CD4-positive, alpha-beta T cell treated with Interleukin-6 at 100 ng/mL for 8 hours (primary cell): Measurements from ENCODE around the gene ARL5B.
"Not testable (repeated sequence)": the region's sequence is repeated elsewhere in the genome, so short reads cannot be mapped to it uniquely, and the experiment has no call there.

Experiments
- DNase-seq: peaks from one replicate; pipeline ENCODE4 v3.0.0-alpha.2; 2020; ENCODE audit warnings: mixed read lengths, low spot score

Gene ARL5B, protein sequence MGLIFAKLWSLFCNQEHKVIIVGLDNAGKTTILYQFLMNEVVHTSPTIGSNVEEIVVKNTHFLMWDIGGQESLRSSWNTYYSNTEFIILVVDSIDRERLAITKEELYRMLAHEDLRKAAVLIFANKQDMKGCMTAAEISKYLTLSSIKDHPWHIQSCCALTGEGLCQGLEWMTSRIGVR

DNA sequence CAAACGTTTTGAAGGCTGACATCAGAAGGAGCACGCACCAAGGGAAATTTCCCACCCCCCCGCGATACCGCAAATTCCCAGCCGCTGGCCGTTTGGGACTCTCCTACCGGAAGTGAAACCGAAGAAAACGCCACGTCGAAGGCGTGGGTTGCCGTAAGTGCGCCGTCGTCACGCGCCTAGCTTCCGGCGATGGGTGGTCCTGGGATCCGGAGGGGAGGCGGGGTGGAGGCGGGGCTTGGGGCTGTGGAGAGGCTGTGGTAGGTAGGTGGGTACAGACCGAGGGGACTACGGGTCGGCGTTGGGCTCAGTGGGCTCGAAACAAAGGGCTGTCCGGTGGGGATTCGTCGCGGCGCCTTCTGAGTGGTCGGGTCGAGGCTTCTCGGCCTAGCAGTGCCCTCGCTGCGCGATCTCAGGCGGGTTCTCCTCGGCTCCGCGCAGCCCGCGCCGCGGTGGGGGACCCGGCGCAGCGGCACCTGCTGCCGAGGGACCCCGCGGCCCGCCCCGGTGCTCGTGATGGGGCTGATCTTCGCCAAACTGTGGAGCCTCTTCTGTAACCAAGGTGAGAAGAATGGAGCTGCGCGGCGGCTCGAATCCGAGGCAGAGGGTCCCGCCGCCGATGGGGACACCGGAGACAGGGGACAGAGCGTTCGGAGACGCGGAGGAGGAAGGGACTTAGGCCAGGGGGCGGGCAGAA lies at the start of gene ARL5B:
Gene ARL5B, plus strand, starts transcription at position 307 of the 694 bp plus-strand sequence. Its CDS starts 207 bp downstream, at position 514.
- peak; percentile 94 for DNase-seq

DNA sequence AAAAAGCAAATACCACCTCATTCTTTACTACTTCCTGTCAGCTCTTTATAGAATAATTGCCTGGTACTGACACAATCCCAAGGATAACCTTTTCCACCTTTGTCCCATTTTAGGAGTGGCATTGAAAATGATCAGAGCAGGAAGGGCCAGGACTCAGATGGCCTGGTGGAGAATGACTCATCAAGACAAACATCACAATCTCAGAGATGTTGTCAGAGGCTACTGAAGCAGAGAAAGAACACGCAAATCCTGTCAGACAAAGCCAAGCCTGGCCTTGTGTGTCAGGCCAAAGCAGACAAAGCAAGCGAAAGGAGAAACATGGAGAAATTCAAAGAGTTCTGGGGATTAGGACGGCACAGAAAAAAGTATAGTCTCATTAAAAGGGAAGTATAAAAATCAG lies 48.7 kb upstream of the ARL5B start:
- DNase-seq: no peak

DNA sequence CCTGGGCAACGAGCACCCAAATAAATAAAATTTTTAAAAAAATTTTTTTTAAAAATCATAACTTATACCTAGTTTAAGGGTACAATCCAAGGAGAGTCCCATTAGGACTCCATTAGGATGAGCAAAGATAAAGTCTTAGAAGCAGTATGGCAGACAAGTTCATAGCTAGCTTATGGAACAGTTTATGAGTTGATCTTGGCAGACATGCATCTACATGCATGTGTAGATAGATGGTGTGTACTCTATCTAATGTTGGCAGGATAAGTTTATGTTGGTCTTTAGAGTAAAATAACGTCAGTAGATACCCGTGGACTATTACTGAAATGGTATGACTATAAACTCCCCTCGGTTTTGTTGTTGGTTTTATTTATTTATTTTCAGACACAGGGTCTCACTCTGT lies 48.1 kb upstream of the ARL5B start:
- DNase-seq: no peak

DNA sequence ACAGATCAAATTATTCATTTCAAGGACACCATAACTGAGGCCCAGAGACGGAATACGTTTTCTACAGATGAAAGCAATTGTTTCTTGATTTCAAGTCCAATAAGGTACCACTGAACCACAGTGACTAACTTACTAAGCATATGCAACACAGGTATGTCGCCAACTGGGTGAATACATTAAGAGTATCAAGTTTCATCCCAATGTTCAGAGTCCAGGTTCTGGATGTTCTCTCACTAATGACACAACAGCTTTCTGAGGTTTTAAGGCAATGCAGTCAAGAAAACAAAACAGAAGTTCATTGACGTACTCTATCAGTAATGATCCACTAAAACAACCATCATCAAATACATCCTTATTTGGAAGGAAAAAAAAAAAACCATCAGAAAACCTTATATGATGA lies 43.6 kb upstream of the ARL5B start:
- DNase-seq: no peak

DNA sequence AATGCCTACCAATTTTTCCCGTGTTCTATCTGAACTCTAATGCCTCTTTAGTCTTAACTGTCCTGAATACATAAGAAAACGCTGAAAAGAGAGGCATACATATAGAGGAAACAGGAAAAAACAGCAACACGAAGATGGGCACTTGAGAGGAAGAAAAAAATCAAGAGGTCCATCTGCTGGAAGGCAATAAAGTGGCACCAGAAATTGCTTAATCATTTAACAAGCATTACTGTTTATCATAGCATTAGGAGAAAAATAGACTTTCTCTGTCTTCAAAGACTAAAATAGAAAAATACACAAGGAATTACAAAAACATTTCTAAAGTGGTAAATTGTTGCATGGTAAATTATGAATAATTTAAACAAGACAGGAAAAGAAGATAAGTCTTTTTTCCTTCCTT lies 42.9 kb upstream of the ARL5B start:
- DNase-seq: no peak

DNA sequence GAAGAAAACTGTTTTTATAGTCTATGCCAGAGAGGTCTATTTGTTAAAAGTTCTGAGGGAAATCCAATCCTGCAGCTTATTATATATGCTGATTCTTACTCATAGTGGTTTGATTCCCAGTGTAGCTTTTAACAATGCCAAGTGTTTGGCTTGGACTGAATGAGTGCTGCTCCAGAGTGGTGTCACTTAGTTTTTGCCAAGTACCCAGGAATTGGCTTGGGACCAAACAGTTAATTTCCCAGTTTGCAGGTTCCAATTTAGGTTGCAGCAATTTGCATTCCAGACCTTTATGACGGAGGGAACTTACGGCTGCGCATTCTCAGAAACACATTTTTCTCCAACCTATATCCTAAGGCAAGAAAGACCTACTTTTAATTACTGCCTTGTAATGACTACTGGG lies 40.2 kb upstream of the ARL5B start:
- DNase-seq: no peak

DNA sequence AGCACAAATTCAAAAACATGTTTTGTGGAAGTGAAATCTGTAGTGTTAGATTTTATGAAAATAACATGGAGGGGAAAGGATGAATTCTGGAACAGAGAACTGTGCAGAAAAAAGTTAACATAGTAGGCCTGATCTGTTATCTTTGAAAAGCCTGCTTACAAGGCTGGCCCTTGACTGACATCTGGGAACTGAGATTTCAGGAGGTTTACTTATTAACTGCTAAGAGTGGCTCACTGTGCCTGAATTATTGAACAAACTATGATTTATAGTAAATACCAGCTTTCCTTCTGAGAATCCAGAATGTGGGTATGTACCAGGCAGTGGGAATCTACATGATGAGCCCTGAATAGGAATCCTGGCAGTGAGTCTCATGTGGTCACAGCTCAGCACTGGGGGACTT lies 38.4 kb upstream of the ARL5B start:
- DNase-seq: no peak

DNA sequence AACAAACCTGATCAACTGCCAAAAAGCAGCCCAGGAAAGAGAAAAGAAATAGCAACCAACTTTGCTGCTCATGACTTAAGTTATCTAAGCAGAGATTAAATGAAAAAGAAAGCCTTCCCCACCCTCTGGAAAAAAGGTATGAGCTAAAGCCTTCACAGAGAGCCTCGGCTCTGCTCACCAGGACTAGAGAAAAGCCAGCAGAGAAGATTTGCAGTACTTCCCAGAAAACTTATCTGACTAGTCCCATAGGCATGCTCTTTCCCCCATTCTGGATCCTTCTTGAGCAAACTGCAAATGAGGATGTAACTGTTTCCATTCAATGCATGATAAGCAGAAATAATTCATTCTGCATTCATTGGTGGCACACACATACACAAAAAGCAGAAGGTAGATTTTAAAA lies 35.6 kb upstream of the ARL5B start:
- DNase-seq: not testable (repeated sequence)

DNA sequence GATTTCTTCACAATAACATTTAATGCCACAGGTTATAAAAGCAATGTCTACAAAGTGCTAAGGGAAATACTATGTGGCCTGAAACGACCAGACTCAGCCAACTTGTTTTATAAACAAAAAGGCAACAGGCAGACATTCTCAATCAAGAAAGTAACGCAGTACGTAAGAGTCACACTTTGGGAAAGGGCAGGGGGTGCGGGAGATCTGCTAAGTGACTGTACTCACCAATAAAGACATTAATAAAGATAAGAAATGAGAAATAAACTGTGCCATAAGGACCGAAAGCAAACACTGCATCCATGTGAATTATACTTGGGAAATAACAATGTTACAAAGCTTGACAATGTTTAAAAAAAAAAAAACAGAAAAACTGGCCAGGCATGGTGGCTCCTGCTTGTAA lies 33.3 kb upstream of the ARL5B start:
- no peak for DNase-seq

DNA sequence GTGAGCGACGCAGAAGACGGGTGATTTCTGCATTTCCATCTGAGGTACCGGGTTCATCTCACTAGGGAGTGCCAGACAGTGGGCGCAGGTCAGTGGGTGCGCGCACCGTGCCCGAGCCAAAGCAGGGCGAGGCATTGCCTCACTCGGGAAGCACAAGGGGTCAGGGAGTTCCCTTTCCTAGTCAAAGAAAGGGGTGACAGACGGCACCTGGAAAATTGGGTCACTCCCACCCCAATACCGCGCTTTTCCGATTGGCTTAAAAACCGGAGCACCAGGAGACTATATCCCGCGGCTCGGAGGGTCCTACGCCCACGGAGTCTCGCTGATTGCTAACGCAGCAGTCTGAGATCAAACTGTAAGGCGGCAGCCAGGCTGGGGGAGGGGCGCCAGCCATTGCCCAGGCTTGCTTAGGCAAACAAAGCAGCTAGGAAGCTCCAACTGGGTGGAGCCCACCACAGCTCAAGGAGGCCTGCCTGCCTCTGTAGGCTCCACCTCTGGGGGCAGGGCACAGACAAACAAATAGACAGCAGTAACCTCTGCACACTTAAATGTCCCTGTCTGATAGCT lies 31.7 kb upstream of the ARL5B start:
- DNase-seq: peak; percentile 55

DNA sequence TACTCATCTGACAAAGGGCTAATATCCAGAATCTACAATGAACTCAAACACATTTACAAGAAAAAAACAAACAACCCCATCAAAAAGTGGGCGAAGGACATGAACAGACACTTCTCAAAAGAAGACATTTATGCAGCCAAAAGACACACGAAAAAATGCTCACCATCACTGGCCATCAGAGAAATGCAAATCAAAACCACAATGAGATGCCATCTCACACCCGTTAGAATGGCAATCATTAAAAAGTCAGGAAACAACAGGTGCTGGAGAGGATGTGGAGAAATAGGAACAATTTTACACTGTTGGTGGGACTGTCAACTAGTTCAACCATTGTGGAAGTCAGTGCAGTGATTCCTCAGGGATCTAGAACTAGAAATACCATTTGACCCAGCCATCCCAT lies 26.7 kb upstream of the ARL5B start:
- not testable (repeated sequence) for DNase-seq

DNA sequence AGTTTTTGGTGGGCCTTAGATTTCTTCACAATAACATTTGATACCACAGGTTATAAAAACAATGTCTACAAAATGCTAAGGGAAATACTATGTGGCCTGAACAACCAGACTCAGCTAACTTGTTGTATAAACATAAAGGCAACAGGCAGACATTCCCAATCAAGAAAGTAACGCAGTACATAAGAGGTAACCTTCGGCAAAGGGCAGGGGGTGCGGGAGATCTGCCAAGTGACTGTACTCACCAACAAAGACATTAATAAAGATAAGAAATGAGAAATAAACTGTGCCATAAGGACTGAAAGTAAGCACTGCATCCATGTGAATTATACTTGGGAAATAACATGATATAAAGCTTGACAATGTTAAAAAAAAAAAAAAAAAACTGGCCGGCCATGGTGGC lies 23.2 kb upstream of the ARL5B start:
- DNase-seq: no peak

DNA sequence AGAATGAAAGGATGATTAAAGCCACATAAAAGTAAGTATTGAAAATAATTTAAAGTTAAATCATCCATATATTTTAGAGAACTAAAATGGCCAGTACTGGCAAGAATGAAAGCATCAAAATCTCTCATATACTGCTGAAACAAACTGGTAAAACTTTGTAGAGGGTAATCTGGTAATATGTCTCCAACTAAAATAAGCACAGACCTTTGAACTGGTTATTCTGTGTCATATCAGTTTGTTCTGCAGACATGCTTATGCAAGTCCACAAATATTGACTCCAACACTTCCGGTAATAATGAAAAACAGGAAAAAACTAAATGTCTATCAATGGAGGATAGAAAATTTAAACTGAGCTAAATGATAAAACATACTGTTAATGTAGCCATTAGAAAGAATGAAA lies 21.8 kb upstream of the ARL5B start:
- not testable (repeated sequence) for DNase-seq

DNA sequence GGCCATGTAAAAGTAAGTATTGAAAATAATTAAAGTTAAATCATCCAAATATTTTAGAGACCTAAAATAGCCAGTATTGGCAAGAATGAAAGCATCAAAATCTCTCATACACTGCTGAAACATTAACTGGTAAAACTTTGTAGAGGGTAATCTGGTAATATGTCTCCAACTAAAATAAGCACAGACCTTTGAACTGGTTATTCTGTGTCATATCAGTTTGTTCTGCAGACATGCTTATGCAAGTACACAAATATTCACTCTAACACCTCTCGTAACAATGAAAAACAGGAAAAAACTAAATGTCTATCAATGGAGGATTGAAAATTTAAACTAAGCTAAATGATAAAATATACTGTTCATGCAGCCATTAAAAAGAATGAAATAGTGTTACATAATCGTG lies 19.5 kb upstream of the ARL5B start:
- not testable (repeated sequence) for DNase-seq

DNA sequence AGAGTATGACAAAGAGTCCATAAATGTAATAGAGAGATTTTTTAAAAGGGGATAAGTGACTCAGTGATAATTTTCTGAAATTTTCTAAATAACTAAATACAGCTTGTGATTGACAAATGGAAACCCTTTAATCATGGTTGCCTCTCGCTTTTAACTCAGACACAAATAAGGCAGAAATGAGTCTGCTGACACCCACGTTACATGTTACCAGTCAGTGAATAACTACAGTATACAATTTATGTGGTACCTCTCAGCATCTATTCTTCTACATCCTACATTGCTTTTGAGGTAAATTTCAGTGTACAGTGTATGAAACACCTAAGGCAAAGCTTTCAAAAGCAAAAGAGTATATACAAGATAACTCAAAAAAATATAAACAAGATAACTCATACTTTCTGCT lies 12.1 kb upstream of the ARL5B start:
- no peak for DNase-seq

DNA sequence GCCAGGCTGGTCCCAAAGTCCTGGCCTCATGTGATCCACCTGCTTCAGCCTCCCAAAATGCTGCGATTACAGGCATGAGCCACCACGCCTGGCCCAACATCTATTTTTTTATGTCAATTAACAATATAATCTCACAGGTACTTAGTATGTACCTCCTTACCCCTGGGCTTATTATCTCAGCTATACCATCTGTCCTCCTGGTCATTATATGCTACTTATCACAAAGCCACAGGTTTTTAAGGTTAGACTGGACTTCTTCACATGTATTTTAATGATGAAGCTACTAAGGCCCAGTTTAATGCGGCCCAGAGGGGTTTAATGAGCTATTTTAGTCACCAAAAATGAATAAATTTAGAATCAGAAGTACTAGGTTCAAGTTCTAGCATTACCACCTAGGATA lies 11.3 kb upstream of the ARL5B start:
- DNase-seq: no peak

DNA sequence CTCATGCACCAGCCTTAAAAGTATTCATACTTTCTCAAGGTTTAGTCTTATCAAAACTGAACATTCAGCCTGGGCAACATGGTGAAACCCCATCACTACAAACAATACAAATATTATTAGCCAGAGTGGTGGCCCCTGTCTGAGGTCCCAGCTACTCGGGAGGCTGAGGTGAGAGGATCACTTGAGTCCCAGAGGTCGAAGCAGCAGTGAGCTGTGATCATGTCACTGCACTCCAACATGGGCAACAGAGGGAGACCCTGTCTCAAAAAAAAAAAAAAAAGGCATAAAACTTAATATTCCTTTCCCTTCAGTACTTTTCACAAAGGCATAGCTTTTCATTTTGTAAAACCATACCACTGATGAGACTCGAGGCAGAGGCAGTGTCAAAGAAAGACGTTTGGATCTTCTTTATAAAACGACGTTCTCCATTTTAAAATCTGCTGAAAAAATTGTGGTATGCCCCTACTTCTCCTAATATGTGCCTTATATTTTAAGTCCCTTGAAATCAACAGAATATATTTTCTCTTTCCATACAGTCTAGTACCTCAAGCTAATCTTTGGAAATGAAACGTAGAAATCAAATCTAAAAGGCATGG lies 9.8 kb upstream of the ARL5B start:
- DNase-seq: no peak

DNA sequence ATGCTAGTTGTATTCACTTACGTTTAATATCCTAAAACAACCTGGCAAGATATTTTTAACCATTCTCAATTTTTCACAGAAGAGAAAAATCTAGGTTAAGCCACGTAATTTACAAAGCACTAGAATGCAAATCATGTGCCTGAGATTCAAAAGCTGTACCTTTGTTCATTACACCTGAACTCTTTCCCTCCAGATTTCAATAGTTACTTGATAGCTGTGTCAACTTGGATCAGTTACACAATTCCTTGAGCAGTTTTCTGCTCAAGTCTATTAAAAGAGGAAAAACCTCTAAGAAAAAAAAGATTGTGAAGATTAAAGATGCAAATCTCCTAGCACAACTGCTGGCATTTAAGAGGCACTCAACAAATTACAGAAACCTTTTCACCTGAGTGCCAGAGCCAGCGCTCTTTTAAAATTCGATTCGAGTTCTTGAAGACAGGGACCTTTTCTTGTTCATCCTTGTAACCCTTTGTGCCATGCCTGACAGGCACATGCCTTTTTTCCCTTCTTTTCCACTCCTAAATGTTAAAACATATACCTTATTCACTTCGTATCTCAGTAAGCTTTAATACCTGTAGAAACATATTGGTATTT lies 8.7 kb upstream of the ARL5B start:
- DNase-seq: no peak

DNA sequence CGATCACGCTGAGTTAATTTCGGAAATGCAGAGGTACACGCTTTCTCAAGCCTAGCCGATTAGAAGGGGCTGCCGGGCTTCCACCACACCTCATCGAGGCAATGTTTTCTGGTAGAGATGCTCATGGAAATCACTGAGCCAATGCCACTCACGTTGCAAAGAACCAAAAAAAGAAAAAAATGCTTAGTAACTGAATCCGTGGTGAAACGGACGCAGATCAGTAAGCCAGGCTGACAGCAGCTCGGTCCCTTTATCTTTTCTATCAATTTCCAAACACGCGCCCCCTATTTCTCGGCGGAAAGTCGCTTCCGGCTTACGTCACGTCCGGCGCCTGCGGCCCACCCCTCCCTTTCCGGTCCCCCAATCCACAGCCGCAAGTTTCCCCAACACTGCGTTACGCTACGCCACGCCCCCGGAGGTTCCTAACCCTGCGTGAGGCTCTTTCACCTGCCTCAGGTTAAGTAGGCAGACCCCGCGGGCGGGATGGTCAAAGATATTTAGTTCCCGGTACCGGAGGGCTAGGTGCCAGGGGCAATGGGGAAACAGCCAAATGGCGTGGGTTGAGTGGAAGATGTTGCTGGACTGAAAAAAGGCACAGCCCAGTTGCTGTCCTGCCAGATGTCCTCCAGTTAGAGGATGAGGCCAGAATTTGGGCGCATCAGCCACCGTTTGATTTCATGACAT lies 7.8 kb upstream of the ARL5B start, which contains the start of gene NSUN6:
Gene NSUN6, minus strand, starts transcription at position 264 of the 684 bp plus-strand sequence. CDS start 384 bp downstream, outside the sequence.
- DNase-seq: peak; percentile 91

DNA sequence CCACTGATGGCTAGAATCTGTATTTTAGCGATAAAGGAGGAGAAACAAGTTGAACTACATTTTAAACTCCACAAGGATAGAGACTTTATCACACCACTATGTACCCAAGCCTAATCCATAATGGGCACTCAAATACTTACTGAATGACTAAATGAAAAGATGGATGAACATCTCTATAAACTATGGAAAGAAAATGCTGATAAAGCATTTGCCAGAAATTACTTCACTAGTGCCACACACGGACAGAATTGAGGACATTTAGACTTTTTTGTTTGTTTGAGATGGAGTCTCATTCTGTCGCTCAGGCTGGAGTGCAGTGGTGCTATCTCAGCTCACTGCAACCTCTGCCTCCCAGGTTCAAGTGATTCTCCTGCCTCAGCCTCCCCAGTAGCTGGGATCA lies 6.1 kb upstream of the ARL5B start:
- no peak for DNase-seq

DNA sequence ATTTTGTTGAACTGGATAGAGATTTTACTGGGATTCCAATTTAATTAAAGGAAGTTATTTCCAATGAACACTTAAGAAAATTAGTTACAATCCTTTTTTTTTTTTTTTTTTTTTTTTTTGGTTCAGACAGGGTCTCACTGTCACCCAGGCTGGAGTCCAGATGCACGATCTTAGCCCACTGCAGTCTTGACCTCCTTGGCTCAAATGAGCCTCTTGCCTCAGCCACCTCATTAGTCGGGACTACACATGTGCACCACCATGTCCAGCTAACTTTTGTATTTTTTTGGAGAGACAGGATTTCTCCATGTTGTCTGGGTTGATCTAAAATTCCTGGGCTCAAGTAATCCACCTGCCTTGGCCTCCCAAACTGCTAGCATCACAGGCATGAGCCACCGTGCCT lies 2.5 kb upstream of the ARL5B start:
- DNase-seq: no peak
